MM.1S (cell line): ENCODE measurements around the gene CALML3.

Experiments used
- EZH2 ChIP-seq: fragments of 300-600 bp; sonication (generic); optimal IDR thresholded peaks from 2 replicates; pipeline ENCODE3; 2017; ENCODE audit warnings: low read depth, mild to moderate bottlenecking, antibody characterized with exemption, low read length, mixed read lengths
- EZH2phosphoT487 ChIP-seq: fragments of 300-600 bp; sonication (generic); IDR thresholded peaks from 2 replicates; pipeline ENCODE4 v1.6.1; 2018; ENCODE audit warnings: antibody characterized with exemption, low read length
- TF ChIP-seq, protein P1 (sequence below): fragments of 300-600 bp; sonication (generic); IDR thresholded peaks from 2 replicates; pipeline ENCODE4 v1.5.1; 2016; ENCODE audit warnings: antibody characterized with exemption, low read length, mixed read lengths

DNA sequence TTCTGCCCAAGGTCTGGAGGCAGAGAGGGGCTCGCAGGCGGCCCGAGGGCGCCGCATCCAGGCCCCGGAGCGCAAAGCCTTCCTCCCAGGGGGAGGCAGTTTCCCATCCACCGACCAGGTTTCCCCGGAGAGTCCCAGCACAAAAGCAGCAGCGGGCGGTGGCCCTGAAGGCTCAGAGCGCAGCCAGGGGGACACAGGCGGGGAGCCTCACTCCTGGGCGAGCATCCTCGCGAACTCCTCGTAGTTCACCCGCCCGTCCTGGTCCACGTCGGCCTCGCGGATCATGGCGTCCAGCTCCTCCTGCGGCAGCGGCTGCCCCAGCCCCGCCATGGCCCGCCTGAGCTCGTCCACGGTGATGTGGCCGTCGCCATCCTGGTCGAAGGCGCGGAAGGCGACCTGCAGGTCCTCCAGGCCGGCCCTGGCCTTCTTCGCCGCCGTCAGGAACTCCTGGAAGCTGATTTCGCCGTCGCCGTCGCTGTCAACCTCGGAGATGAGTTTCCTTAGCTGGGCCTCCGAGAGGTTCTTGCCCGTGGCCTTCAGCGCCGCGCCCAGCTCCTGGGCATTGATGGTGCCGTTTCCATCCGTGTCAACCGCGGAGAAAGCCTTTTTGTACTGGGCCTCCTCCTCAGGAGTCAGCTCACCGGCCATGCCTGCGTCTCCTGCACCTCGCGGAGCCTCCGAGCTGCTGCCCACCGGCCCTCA lies 25.8 kb upstream of the CALML3 start:
- TF ChIP-seq, protein P1, sequence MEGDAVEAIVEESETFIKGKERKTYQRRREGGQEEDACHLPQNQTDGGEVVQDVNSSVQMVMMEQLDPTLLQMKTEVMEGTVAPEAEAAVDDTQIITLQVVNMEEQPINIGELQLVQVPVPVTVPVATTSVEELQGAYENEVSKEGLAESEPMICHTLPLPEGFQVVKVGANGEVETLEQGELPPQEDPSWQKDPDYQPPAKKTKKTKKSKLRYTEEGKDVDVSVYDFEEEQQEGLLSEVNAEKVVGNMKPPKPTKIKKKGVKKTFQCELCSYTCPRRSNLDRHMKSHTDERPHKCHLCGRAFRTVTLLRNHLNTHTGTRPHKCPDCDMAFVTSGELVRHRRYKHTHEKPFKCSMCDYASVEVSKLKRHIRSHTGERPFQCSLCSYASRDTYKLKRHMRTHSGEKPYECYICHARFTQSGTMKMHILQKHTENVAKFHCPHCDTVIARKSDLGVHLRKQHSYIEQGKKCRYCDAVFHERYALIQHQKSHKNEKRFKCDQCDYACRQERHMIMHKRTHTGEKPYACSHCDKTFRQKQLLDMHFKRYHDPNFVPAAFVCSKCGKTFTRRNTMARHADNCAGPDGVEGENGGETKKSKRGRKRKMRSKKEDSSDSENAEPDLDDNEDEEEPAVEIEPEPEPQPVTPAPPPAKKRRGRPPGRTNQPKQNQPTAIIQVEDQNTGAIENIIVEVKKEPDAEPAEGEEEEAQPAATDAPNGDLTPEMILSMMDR, result no peak
- TF ChIP-seq EZH2 (no peak), EZH2phosphoT487 (no peak)
